ENCODE measurements around the gene GAB2.

GRCh38 chr11:78170874-78171549, 246.6 kb downstream of the GAB2 start:
- TF ChIP-seq, protein P1, sequence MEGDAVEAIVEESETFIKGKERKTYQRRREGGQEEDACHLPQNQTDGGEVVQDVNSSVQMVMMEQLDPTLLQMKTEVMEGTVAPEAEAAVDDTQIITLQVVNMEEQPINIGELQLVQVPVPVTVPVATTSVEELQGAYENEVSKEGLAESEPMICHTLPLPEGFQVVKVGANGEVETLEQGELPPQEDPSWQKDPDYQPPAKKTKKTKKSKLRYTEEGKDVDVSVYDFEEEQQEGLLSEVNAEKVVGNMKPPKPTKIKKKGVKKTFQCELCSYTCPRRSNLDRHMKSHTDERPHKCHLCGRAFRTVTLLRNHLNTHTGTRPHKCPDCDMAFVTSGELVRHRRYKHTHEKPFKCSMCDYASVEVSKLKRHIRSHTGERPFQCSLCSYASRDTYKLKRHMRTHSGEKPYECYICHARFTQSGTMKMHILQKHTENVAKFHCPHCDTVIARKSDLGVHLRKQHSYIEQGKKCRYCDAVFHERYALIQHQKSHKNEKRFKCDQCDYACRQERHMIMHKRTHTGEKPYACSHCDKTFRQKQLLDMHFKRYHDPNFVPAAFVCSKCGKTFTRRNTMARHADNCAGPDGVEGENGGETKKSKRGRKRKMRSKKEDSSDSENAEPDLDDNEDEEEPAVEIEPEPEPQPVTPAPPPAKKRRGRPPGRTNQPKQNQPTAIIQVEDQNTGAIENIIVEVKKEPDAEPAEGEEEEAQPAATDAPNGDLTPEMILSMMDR (IDR thresholded peaks at IDR 0.05): no peak
- TF ChIP-seq, protein P2, sequence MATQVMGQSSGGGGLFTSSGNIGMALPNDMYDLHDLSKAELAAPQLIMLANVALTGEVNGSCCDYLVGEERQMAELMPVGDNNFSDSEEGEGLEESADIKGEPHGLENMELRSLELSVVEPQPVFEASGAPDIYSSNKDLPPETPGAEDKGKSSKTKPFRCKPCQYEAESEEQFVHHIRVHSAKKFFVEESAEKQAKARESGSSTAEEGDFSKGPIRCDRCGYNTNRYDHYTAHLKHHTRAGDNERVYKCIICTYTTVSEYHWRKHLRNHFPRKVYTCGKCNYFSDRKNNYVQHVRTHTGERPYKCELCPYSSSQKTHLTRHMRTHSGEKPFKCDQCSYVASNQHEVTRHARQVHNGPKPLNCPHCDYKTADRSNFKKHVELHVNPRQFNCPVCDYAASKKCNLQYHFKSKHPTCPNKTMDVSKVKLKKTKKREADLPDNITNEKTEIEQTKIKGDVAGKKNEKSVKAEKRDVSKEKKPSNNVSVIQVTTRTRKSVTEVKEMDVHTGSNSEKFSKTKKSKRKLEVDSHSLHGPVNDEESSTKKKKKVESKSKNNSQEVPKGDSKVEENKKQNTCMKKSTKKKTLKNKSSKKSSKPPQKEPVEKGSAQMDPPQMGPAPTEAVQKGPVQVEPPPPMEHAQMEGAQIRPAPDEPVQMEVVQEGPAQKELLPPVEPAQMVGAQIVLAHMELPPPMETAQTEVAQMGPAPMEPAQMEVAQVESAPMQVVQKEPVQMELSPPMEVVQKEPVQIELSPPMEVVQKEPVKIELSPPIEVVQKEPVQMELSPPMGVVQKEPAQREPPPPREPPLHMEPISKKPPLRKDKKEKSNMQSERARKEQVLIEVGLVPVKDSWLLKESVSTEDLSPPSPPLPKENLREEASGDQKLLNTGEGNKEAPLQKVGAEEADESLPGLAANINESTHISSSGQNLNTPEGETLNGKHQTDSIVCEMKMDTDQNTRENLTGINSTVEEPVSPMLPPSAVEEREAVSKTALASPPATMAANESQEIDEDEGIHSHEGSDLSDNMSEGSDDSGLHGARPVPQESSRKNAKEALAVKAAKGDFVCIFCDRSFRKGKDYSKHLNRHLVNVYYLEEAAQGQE (IDR thresholded peaks at IDR 0.05; ENCODE audit: insufficient read depth in 1 of 2, low read depth in 2 of 2, low read length in 1 of 2): no peak
- no peak for TF ChIP-seq POLR2AphosphoS5 (IDR thresholded peaks at IDR 0.05; ENCODE audit: low read depth, low read length)
- TF ChIP-seq SIN3A (IDR thresholded peaks at IDR 0.05; ENCODE audit: borderline replicate concordance, insufficient read depth, low read depth, low read length): no peak
- no peak for TF ChIP-seq TCF7L2 (IDR thresholded peaks at IDR 0.05; ENCODE audit: low read depth, low read length)
